ENCODE data around the gene BMPR1A. TPM values are rescaled to one million over a fixed set of nuclear protein-coding genes. Genes with fewer than 3 reads are reported as not detected.

Gene BMPR1A
- total RNA-seq, 6 donors from 2014 or later, result 12.9 to 37.4 (median 30.6) TPM

GRCh38 chr10:86803156-86803555, 46.7 kb downstream of the BMPR1A start:
- H3K9me3 ChIP-seq, result no peaks in the 10 kb centered on the region
- 64 to 78% methylated on average over 2 of the region's 2 CpGs for WGBS, 2 donors
- no peak overlapping the region for H3K4me3 ChIP-seq
- H3K36me3 ChIP-seq, result no peaks in the 10 kb centered on the region
- H3K4me1 ChIP-seq, result peaks cover 0 to 15% (median 2%) of the 10 kb centered on the region in 4 donors
- H3K27me3 ChIP-seq, result no peaks in the 10 kb centered on the region
- no peak overlapping the region for H3K27ac ChIP-seq
- TF ChIP-seq EP300 (IDR thresholded peaks at IDR 0.05) (no peak), POLR2AphosphoS5 (IDR thresholded peaks at IDR 0.05) (no peak), POLR2A (IDR thresholded peaks at IDR 0.05) (no peak), CTCF (IDR thresholded peaks at IDR 0.05) (no peak)
- ATAC-seq (ENCODE audit: low FRiP score in 2 of 2) (no peak), DNase-seq (no peak)

GRCh38 chr10:86804805-86805204, 48.4 kb downstream of the BMPR1A start:
- Histone ChIP-seq H3K4me3 (no peak overlapping the region), H3K27me3 (no peaks in the 10 kb centered on the region), H3K27ac (no peak overlapping the region), H3K9me3 (no peaks in the 10 kb centered on the region), H3K4me1 (no peaks in the 10 kb centered on the region), H3K36me3 (no peaks in the 10 kb centered on the region)
- no peak for TF ChIP-seq POLR2A (IDR thresholded peaks at IDR 0.05)
- no peak for TF ChIP-seq CTCF (IDR thresholded peaks at IDR 0.05)
- no peak for TF ChIP-seq EP300 (IDR thresholded peaks at IDR 0.05)
- TF ChIP-seq POLR2AphosphoS5 (IDR thresholded peaks at IDR 0.05), result no peak
- ATAC-seq (ENCODE audit: low FRiP score in 2 of 2) (no peak), DNase-seq (no peak)
- 96 to 97% methylated on average over 3 of the region's 3 CpGs for WGBS, 2 donors

- Histone ChIP-seq H3K27me3 (no peaks in the 10 kb centered on the region), H3K36me3 (no peaks in the 10 kb centered on the region), H3K9me3 (no peaks in the 10 kb centered on the region), H3K4me1 (peaks cover 0 to 3% (median 0%) of the 10 kb centered on the region in 4 donors), H3K27ac (no peak overlapping the region), H3K4me3 (no peak overlapping the region)
- 70 to 80% methylated on average over 4 of the region's 4 CpGs for WGBS, 2 donors
- TF ChIP-seq CTCF (IDR thresholded peaks at IDR 0.05), result no peak
- TF ChIP-seq POLR2A (IDR thresholded peaks at IDR 0.05), result no peak
- no peak for TF ChIP-seq EP300 (IDR thresholded peaks at IDR 0.05)
- TF ChIP-seq POLR2AphosphoS5 (IDR thresholded peaks at IDR 0.05), result no peak
- DNase-seq (no peak), ATAC-seq (ENCODE audit: low FRiP score in 2 of 2) (peak in 1 of 2 donors; percentile 42)
These were observed 56.7 kb downstream of the BMPR1A start for GRCh38 chr10:86813101-86813500.

DNA sequence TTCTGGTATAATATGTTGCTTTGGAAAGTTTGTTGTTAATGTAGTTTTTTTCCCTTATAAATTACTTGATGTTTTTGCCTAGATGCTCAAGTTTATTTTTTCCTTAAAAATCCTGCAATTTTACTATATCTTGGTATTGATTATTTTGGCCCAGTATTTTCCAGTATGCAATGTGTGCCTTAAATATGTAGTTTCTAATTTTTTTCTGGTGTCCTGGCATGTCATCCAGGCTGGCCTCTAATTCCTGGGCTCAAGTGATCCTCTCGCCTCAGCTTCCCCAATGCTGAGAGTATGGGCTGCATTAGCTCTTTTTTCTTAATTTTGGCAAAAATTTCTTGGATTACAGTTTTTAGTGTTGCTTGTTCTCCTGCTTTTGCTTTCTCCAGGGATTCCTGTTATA, 57.6 kb downstream of the BMPR1A start:
- TF ChIP-seq EP300 (IDR thresholded peaks at IDR 0.05) (no peak), POLR2A (IDR thresholded peaks at IDR 0.05) (no peak), POLR2AphosphoS5 (IDR thresholded peaks at IDR 0.05) (no peak), CTCF (IDR thresholded peaks at IDR 0.05) (no peak)
- DNase-seq (no peak), ATAC-seq (ENCODE audit: low FRiP score in 2 of 2) (no peak)
- Histone ChIP-seq H3K4me1 (peaks cover 0 to 3% (median 0%) of the 10 kb centered on the region in 4 donors), H3K27ac (no peak overlapping the region), H3K36me3 (no peaks in the 10 kb centered on the region), H3K4me3 (no peak overlapping the region), H3K27me3 (no peaks in the 10 kb centered on the region), H3K9me3 (no peaks in the 10 kb centered on the region)
- 92 to 100% methylated on average over 1 of the region's 1 CpG for WGBS, 2 donors

- TF ChIP-seq POLR2AphosphoS5 (IDR thresholded peaks at IDR 0.05) (no peak), EP300 (IDR thresholded peaks at IDR 0.05) (no peak), CTCF (IDR thresholded peaks at IDR 0.05) (no peak), POLR2A (IDR thresholded peaks at IDR 0.05) (no peak)
- DNase-seq (no peak), ATAC-seq (ENCODE audit: low FRiP score in 2 of 2) (no peak)
These were observed 58.7 kb downstream of the BMPR1A start for GRCh38 chr10:86815035-86815617.

More at GRCh38 chr10:86815035-86815617, 58.7 kb downstream of the BMPR1A start:
- 89 to 93% methylated on average over 4 of the region's 4 CpGs for WGBS, 2 donors
- Histone ChIP-seq H3K4me3 (no peak overlapping the region), H3K27ac (no peak overlapping the region), H3K27me3 (no peaks in the 10 kb centered on the region), H3K9me3 (no peaks in the 10 kb centered on the region), H3K36me3 (no peaks in the 10 kb centered on the region), H3K4me1 (peaks cover 0 to 3% (median 0%) of the 10 kb centered on the region in 4 donors)
